A673 (cell line): Measurements from ENCODE around the gene C19orf67.

Experiments
- EZH2 ChIP-seq: fragments of 200-600 bp; sonication (generic); IDR thresholded peaks from 2 replicates; pipeline ENCODE4 v1.6.1; 2017; ENCODE audit warnings: borderline replicate concordance, low read depth, mild to moderate bottlenecking, mixed read lengths, antibody characterized with exemption, low read length; ENCODE audit not compliant: poor library complexity, severe bottlenecking
- TF ChIP-seq, protein P1 (sequence below): fragments of 300-800, 200-600 bp; sonication (generic); conservative IDR thresholded peaks from 2 replicates; pipeline ENCODE4 v1.5.1; 2017; ENCODE audit warnings: low read depth, mild to moderate bottlenecking, antibody characterized with exemption, low read length, moderate library complexity, mixed read lengths

DNA sequence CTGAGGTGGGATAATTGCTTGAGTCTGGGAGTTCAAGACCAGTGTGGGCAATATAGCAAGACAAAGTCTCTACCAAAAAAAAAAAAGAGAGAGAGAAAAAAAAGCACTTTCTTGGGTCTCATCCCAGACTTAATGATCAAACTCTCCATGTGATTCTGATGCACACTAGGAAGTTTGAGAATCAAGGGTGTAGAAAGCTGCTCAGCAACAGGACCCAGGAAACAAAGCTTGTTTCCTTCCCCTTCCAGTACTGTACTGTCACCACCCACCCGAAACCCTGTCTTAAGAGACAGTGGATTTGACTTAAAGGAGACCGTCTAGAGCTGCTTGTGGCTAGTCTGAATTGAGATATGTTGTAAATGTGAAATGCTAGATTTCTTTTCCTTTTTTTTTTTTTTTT, 7.2 kb downstream of the C19orf67 start:
- TF ChIP-seq, protein P1, sequence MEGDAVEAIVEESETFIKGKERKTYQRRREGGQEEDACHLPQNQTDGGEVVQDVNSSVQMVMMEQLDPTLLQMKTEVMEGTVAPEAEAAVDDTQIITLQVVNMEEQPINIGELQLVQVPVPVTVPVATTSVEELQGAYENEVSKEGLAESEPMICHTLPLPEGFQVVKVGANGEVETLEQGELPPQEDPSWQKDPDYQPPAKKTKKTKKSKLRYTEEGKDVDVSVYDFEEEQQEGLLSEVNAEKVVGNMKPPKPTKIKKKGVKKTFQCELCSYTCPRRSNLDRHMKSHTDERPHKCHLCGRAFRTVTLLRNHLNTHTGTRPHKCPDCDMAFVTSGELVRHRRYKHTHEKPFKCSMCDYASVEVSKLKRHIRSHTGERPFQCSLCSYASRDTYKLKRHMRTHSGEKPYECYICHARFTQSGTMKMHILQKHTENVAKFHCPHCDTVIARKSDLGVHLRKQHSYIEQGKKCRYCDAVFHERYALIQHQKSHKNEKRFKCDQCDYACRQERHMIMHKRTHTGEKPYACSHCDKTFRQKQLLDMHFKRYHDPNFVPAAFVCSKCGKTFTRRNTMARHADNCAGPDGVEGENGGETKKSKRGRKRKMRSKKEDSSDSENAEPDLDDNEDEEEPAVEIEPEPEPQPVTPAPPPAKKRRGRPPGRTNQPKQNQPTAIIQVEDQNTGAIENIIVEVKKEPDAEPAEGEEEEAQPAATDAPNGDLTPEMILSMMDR = no peak
- TF ChIP-seq EZH2 = no peak
